Gastroesophageal sphincter (tissue), 4 donors: Measurements from ENCODE around the gene FAM83D. TPM values are rescaled to one million over a fixed set of nuclear protein-coding genes. Genes with fewer than 3 reads are reported as not detected.

Source experiments
- ATAC-seq: fragments of 150-250 bp; one replicate; pipeline ENCODE4 v1.9.1; 2016; ENCODE audit warnings: mild to moderate bottlenecking, moderate library complexity
- H3K27ac ChIP-seq, 4 donors: fragments of 200-600 bp; sonication (generic) in 3 of 4; 1 replicate in 3 of 4; 2 replicates in 1 of 4; pipeline ENCODE4 v1.5.1; 2016 to 2019
- H3K27me3 ChIP-seq: fragments of 200-600 bp; sonication (generic); one replicate; pipeline ENCODE4 v1.5.1; 2019
- H3K36me3 ChIP-seq, 2 donors: fragments of 200-600 bp; sonication (generic); one replicate each; pipeline ENCODE4 v1.5.1; 2019; ENCODE audit warnings: control low read depth in 1 of 2
- H3K4me1 ChIP-seq, 3 donors: fragments of 200-600 bp; sonication (generic); 1 replicate in 2 of 3; 2 replicates in 1 of 3; pipeline ENCODE4 v1.5.1; 2016 to 2019; ENCODE audit warnings: control low read depth in 2 of 3
- H3K4me3 ChIP-seq, 2 donors: fragments of 200-600 bp; sonication (generic); one replicate each; pipeline ENCODE4 v1.5.1; 2019; ENCODE audit warnings: mild to moderate bottlenecking in 1 of 2, moderate library complexity in 1 of 2
- H3K9me3 ChIP-seq, 3 donors: fragments of 200-600 bp; sonication (generic); one replicate each; pipeline ENCODE4 v1.5.1; 2017 to 2019; ENCODE audit warnings: control low read depth in 2 of 3
- CTCF ChIP-seq, 4 experiments: fragments of 200-600 bp in 2 of 4; fragments of 450-650 bp in 2 of 4; sonication (generic) in 1 of 4; IDR thresholded peaks; one replicate each; pipeline ENCODE4 v1.5.1; 2017 to 2019; ENCODE audit warnings: antibody characterized with exemption in 4 of 4, mild to moderate bottlenecking in 2 of 4, moderate library complexity in 2 of 4
- EP300 ChIP-seq: sonication (generic); formaldehyde crosslinking; IDR thresholded peaks from one replicate; pipeline ENCODE4 v1.6.1; 2017; ENCODE audit warnings: antibody characterized with exemption, mild to moderate bottlenecking
- POLR2A ChIP-seq, 2 donors: fragments of 450-650 bp; IDR thresholded peaks; one replicate each; pipeline ENCODE4 v1.6.1; 2017; ENCODE audit warnings: antibody characterized with exemption in 2 of 2, mild to moderate bottlenecking in 2 of 2, moderate library complexity in 1 of 2
- POLR2AphosphoS5 ChIP-seq: sonication (generic); formaldehyde crosslinking; IDR thresholded peaks from one replicate; pipeline ENCODE4 v1.6.1; 2017; ENCODE audit warnings: antibody characterized with exemption
- WGBS, 2 donors: methylation state at CpG; one replicate each; pipeline ENCODE4 v1.1.5; 2018; ENCODE audit warnings: low coverage in 1 of 2; 5-methylcytosine and 5-hydroxymethylcytosine counted together
- total RNA-seq, 4 donors: library from RNA; depleted of rRNA; stranded (reverse); fragments of >200 nt; gene quantifications; one replicate each; pipeline ENCODE4 v1.1.0, GENCODE V29; 2016

FAM83D gene
- total RNA-seq, 4 donors from 2014 or later, result 62.7 to 240 (median 158) TPM

- peak overlapping the region in 1 of 4 donors; percentile 24 for H3K27ac ChIP-seq
- H3K36me3 ChIP-seq, result peaks cover 0 to 85% of the 10 kb centered on the region in 2 donors
- no peak for TF ChIP-seq CTCF (IDR thresholded peaks at IDR 0.05)
- TF ChIP-seq POLR2A (IDR thresholded peaks at IDR 0.05), result no peak
- TF ChIP-seq EP300, result no peak
- TF ChIP-seq POLR2AphosphoS5, result no peak
- WGBS, 2 donors, result 73 to 78% methylated on average over 3 of the region's 3 CpGs
- no peaks in the 10 kb centered on the region for H3K27me3 ChIP-seq
- no peak overlapping the region for H3K4me3 ChIP-seq
- H3K9me3 ChIP-seq, result no peaks in the 10 kb centered on the region
- no peak for ATAC-seq
- H3K4me1 ChIP-seq, result no peaks in the 10 kb centered on the region
These were observed 20.6 kb downstream of the FAM83D start for GRCh38 chr20:38946836-38947235.

- Histone ChIP-seq H3K27ac (peak overlapping the region in 1 of 4 donors; percentile 9), H3K9me3 (no peaks in the 10 kb centered on the region), H3K4me1 (no peaks in the 10 kb centered on the region), H3K27me3 (no peaks in the 10 kb centered on the region), H3K36me3 (peaks cover 0 to 84% of the 10 kb centered on the region in 2 donors), H3K4me3 (no peak overlapping the region)
- no peak for ATAC-seq
- 77 to 80% methylated on average over 5 to 7 of the region's 7 CpGs for WGBS, 2 donors
- TF ChIP-seq POLR2A (IDR thresholded peaks at IDR 0.05) (no peak), EP300 (no peak), POLR2AphosphoS5 (no peak), CTCF (IDR thresholded peaks at IDR 0.05) (no peak)
These were observed 21.7 kb downstream of the FAM83D start for GRCh38 chr20:38947931-38948362.

GRCh38 chr20:38950254-38950653 is 24.0 kb downstream of the FAM83D start:
- ATAC-seq, result no peak
- WGBS, 2 donors, result 83% methylated on average over 2 of the region's 2 CpGs; no CpG with 5 or more reads in 1 of the 2 donors
- H3K27ac ChIP-seq, result peak overlapping the region in 2 of 4 donors; percentile 0 to 26
- H3K27me3 ChIP-seq, result no peaks in the 10 kb centered on the region
- TF ChIP-seq EP300 (no peak), POLR2A (IDR thresholded peaks at IDR 0.05) (no peak), POLR2AphosphoS5 (no peak), CTCF (IDR thresholded peaks at IDR 0.05) (no peak)
- peaks cover 0 to 68% of the 10 kb centered on the region in 2 donors for H3K36me3 ChIP-seq
- H3K9me3 ChIP-seq, result no peaks in the 10 kb centered on the region
- H3K4me1 ChIP-seq, result no peaks in the 10 kb centered on the region
- no peak overlapping the region for H3K4me3 ChIP-seq

GRCh38 chr20:38951611-38952010 is 25.4 kb downstream of the FAM83D start:
- peaks cover 0 to 66% of the 10 kb centered on the region in 2 donors for H3K36me3 ChIP-seq

More at GRCh38 chr20:38951611-38952010, 25.4 kb downstream of the FAM83D start:
- peak overlapping the region in 1 of 4 donors; percentile 0 for H3K27ac ChIP-seq
- 90 to 100% methylated on average over 2 of the region's 9 CpGs for WGBS, 2 donors
- no peaks in the 10 kb centered on the region for H3K27me3 ChIP-seq
- H3K9me3 ChIP-seq, result no peaks in the 10 kb centered on the region
- H3K4me1 ChIP-seq, result no peaks in the 10 kb centered on the region
- no peak overlapping the region for H3K4me3 ChIP-seq
- no peak for ATAC-seq
- no peak for TF ChIP-seq POLR2A (IDR thresholded peaks at IDR 0.05)
- no peak for TF ChIP-seq POLR2AphosphoS5
- no peak for TF ChIP-seq EP300
- TF ChIP-seq CTCF (IDR thresholded peaks at IDR 0.05), result no peak
